Tibial nerve (tissue), 4 donors: ENCODE measurements around the gene EFEMP2. TPM values are rescaled to one million over a fixed set of nuclear protein-coding genes. Genes with fewer than 3 reads are reported as not detected.

ENCODE experiments used
- DNase-seq, 2 donors: peaks; one replicate each; pipeline ENCODE4 v3.0.0-alpha.2; 2019; ENCODE audit warnings: low spot score in 2 of 2
- H3K27ac ChIP-seq, 4 donors: fragments of 200-600 bp; sonication (generic) in 3 of 4; one replicate each; pipeline ENCODE4 v1.5.1; 2017 to 2019; ENCODE audit warnings: mild to moderate bottlenecking in 1 of 4
- H3K27me3 ChIP-seq, 2 donors: fragments of 200-600 bp; sonication (generic) in 1 of 2; one replicate each; pipeline versions ENCODE4 v1.5.1 to v1.6.0; 2017 to 2019
- H3K36me3 ChIP-seq, 3 donors: fragments of 200-600 bp; sonication (generic); one replicate each; pipeline ENCODE4 v1.5.1; 2018 to 2019
- H3K4me1 ChIP-seq, 4 donors: fragments of 200-600 bp; sonication (generic) in 3 of 4; one replicate each; pipeline ENCODE4 v1.5.1; 2017 to 2019
- H3K4me3 ChIP-seq, 4 donors: fragments of 200-600 bp; sonication (generic) in 3 of 4; one replicate each; pipeline ENCODE4 v1.5.1; 2017 to 2019; ENCODE audit warnings: mild to moderate bottlenecking in 1 of 4, moderate library complexity in 1 of 4
- H3K9me3 ChIP-seq, 4 donors: fragments of 200-600 bp; sonication (generic) in 3 of 4; one replicate each; pipeline ENCODE4 v1.5.1; 2017 to 2019
- CTCF ChIP-seq, 5 experiments: fragments of 200-600 bp in 3 of 5; fragments of 450-650 bp in 2 of 5; sonication (generic) in 3 of 5; IDR thresholded peaks; one replicate each; pipeline ENCODE4 v1.5.1; 2016 to 2019; ENCODE audit warnings: antibody characterized with exemption in 5 of 5, mild to moderate bottlenecking in 3 of 5, moderate library complexity in 2 of 5
- EP300 ChIP-seq, 2 donors: sonication (generic); formaldehyde crosslinking; IDR thresholded peaks; one replicate each; pipeline ENCODE4 v1.6.1; 2017; ENCODE audit warnings: antibody characterized with exemption in 2 of 2, mild to moderate bottlenecking in 1 of 2
- POLR2A ChIP-seq, 2 donors: fragments of 450-650 bp; IDR thresholded peaks; one replicate each; pipeline ENCODE4 v1.6.1; 2017; ENCODE audit warnings: antibody characterized with exemption in 2 of 2, mild to moderate bottlenecking in 2 of 2, moderate library complexity in 2 of 2
- WGBS, 2 donors: methylation state at CpG; one replicate each; pipeline ENCODE4 v1.1.5; 2018; 5-methylcytosine and 5-hydroxymethylcytosine counted together
- total RNA-seq, 4 donors: library from RNA; depleted of rRNA; stranded (reverse); fragments of >200 nt; gene quantifications; one replicate each; pipeline ENCODE4 v1.1.0, GENCODE V29; 2016

The EFEMP2 gene
- total RNA-seq, 4 donors from 2014 or later, result 59.2 to 92.7 (median 82.0) TPM

- Histone ChIP-seq H3K4me1 (peaks cover 0 to 53% (median 22%) of the 10 kb centered on the region in 4 donors), H3K27me3 (no peaks in the 10 kb centered on the region), H3K4me3 (peak overlapping the region; percentile 88 to 92 (median 90)), H3K27ac (peak overlapping the region; percentile 86 to 99 (median 96)), H3K9me3 (no peaks in the 10 kb centered on the region), H3K36me3 (peaks cover 2 to 48% (median 29%) of the 10 kb centered on the region in 3 donors)
- peak in 1 of 2 donors; percentile 78 for TF ChIP-seq EP300 (IDR thresholded peaks at IDR 0.05)
- TF ChIP-seq POLR2A (IDR thresholded peaks at IDR 0.05), result peak in 1 of 2 donors; percentile 60
- TF ChIP-seq CTCF (IDR thresholded peaks at IDR 0.05), result no peak
- 1 to 3% methylated on average over 36 to 56 of the region's 57 CpGs for WGBS, 2 donors
- DNase-seq, result peak; percentile 66 to 80
Observed at GRCh38 chr11:65856689-65857499, 15.7 kb downstream of the EFEMP2 start.

- Histone ChIP-seq H3K4me3 (peak overlapping the region in 2 of 4 donors; percentile 88 to 91), H3K9me3 (peaks cover 0 to 9% (median 0%) of the 10 kb centered on the region in 4 donors), H3K36me3 (peaks cover 2 to 54% (median 28%) of the 10 kb centered on the region in 3 donors), H3K4me1 (peaks cover 0 to 44% (median 14%) of the 10 kb centered on the region in 4 donors), H3K27ac (peak overlapping the region in 2 of 4 donors; percentile 96 to 99), H3K27me3 (no peaks in the 10 kb centered on the region)
- WGBS, 2 donors, result 82 to 83% methylated on average over 15 of the region's 15 CpGs
- TF ChIP-seq CTCF (IDR thresholded peaks at IDR 0.05) (no peak), POLR2A (IDR thresholded peaks at IDR 0.05) (no peak), EP300 (IDR thresholded peaks at IDR 0.05) (no peak)
- DNase-seq, result no peak
Observed at GRCh38 chr11:65855927-65856363, 16.7 kb downstream of the EFEMP2 start.

GRCh38 chr11:65854852-65855837 lies 17.5 kb downstream of the EFEMP2 start:
- Histone ChIP-seq H3K4me1 (peaks cover 0 to 43% (median 13%) of the 10 kb centered on the region in 4 donors), H3K4me3 (no peak overlapping the region), H3K27ac (peak overlapping the region in 1 of 4 donors; percentile 41), H3K36me3 (peaks cover 2 to 62% (median 28%) of the 10 kb centered on the region in 3 donors), H3K27me3 (no peaks in the 10 kb centered on the region), H3K9me3 (peaks cover 0 to 9% (median 0%) of the 10 kb centered on the region in 4 donors)
- 73 to 76% methylated on average over 15 of the region's 15 CpGs for WGBS, 2 donors
- DNase-seq, result no peak
- TF ChIP-seq EP300 (IDR thresholded peaks at IDR 0.05), result no peak
- TF ChIP-seq POLR2A (IDR thresholded peaks at IDR 0.05), result no peak
- no peak for TF ChIP-seq CTCF (IDR thresholded peaks at IDR 0.05)

- DNase-seq, result no peak
- H3K36me3 ChIP-seq, result peaks cover 2 to 64% (median 28%) of the 10 kb centered on the region in 3 donors
- no peak for TF ChIP-seq EP300 (IDR thresholded peaks at IDR 0.05)
- TF ChIP-seq POLR2A (IDR thresholded peaks at IDR 0.05), result no peak
- peaks cover 0 to 38% (median 11%) of the 10 kb centered on the region in 4 donors for H3K4me1 ChIP-seq
- no peak overlapping the region for H3K27ac ChIP-seq
- H3K4me3 ChIP-seq, result no peak overlapping the region
- WGBS, 2 donors, result 87 to 98% methylated on average over 4 of the region's 4 CpGs
- H3K9me3 ChIP-seq, result peaks cover 0 to 9% (median 0%) of the 10 kb centered on the region in 4 donors
- no peaks in the 10 kb centered on the region for H3K27me3 ChIP-seq
Observed at GRCh38 chr11:65854161-65854592, 18.4 kb downstream of the EFEMP2 start.
